ENCODE data around the gene CRYL1. TPM values are rescaled to one million over a fixed set of nuclear protein-coding genes. Genes with fewer than 3 reads are reported as not detected.

CRYL1 gene
- total and polyA plus RNA-seq, 2 of the 4 experiments (the other 2 are of a cell fraction), result 11.7 to 16.4 TPM

GRCh38 chr13:20534038-20534608 is 8.5 kb upstream of the CRYL1 start:
- Histone ChIP-seq H2BK15ac (ENCODE audit: low read depth, low read length) (no peak overlapping the region), H2BK20ac (ENCODE audit: low read depth, low read length) (no peak overlapping the region), H3K9ac (ENCODE audit: low read depth, low read length) (no peak overlapping the region), H3K4me2 (ENCODE audit: low read depth, low read length) (no peak overlapping the region), H3K27ac (ENCODE audit: insufficient read depth, low read length) (no peak overlapping the region), H2AK9ac (replicated peaks; ENCODE audit: low read depth, low read length, poor library complexity) (no peak overlapping the region), H3K27me3 (ENCODE audit: control insufficient read depth, insufficient read depth, low read length) (no peaks in the 10 kb centered on the region), H4K20me1 (ENCODE audit: insufficient read depth, low read length) (no peaks in the 10 kb centered on the region), H3K23ac (ENCODE audit: low read depth, low read length) (no peak overlapping the region; the same call in 1 of the 2 replicates), H4K8ac (ENCODE audit: low read depth in 2 of 2, low read length in 2 of 2) (no peak overlapping the region), H3K79me1 (ENCODE audit: low read depth in 1 of 2, low read length in 2 of 2) (no peaks in the 10 kb centered on the region), H2AFZ (replicated peaks; ENCODE audit: low read length, poor library complexity) (no peak overlapping the region), H3K4me3 (ENCODE audit: insufficient read depth, low read depth, low read length) (no peak overlapping the region), H3K36me3 (ENCODE audit: control insufficient read depth, insufficient read depth, low read length) (no peaks in the 10 kb centered on the region), H2AK5ac (ENCODE audit: low read depth, low read length) (no peak overlapping the region), H4K91ac (ENCODE audit: insufficient read depth, low read depth, low read length) (no peak overlapping the region), H3K9me1 (ENCODE audit: insufficient read depth, low read length) (no peaks in the 10 kb centered on the region), H2BK5ac (ENCODE audit: low read depth, low read length, poor library complexity, severe bottlenecking) (no peak overlapping the region), H3K4me1 (ENCODE audit: control insufficient read depth, insufficient read depth, low read length) (no peaks in the 10 kb centered on the region), H3K4ac (ENCODE audit: low read depth, low read length) (no peak overlapping the region), H3K18ac (ENCODE audit: low read depth, low read length) (no peak overlapping the region), H3K9me3 (ENCODE audit: control insufficient read depth, insufficient read depth, low read length) (no peaks in the 10 kb centered on the region), H4K5ac (ENCODE audit: low read depth, low read length) (no peak overlapping the region), H3K56ac (ENCODE audit: extremely low read depth, insufficient read depth, low read length) (no peak overlapping the region), H2BK120ac (ENCODE audit: low read depth, low read length) (no peak overlapping the region), H3K14ac (replicated peaks; ENCODE audit: low read depth, low read length) (no peak overlapping the region)
- dilution Hi-C loops (cut with HindIII; ENCODE audit: low sequenced_read_pairs, unreplicated experiment), result no loop called here
- DNase-seq (no peak), ATAC-seq (ENCODE audit: low read depth) (no peak)
- BruUV-seq (replicated peaks), result no TSS peak
- in situ Hi-C loops (cut with MboI; ENCODE audit: low sequenced_read_pairs), result no loop called here
- CTCF ChIA-PET, result no interaction called here
- POLR2A ChIA-PET (ENCODE audit: unreplicated experiment), result no interaction called here
- no peak for TF ChIP-seq RFX5 (IDR thresholded peaks at IDR 0.05; ENCODE audit: low read depth, low read length)
- TF ChIP-seq MAZ (IDR thresholded peaks at IDR 0.05; ENCODE audit: borderline replicate concordance, low read depth, low read length), result no peak
- no peak for TF ChIP-seq MXI1 (IDR thresholded peaks at IDR 0.05; ENCODE audit: borderline replicate concordance, low read depth, low read length)
- TF ChIP-seq RAD21 (IDR thresholded peaks at IDR 0.05; ENCODE audit: low read length), result no peak
- no peak for TF ChIP-seq ELK1 (IDR thresholded peaks at IDR 0.05; ENCODE audit: borderline replicate concordance, low read depth, low read length)
- no peak for TF ChIP-seq SMC3 (IDR thresholded peaks at IDR 0.05; ENCODE audit: low read depth, low read length)
- TF ChIP-seq NFE2L2 (IDR thresholded peaks at IDR 0.05; ENCODE audit: low read depth, low read length), result no peak
- TF ChIP-seq CHD1 (IDR thresholded peaks at IDR 0.05; ENCODE audit: low read depth, low read length), result no peak
- TF ChIP-seq POLR2A (IDR thresholded peaks at IDR 0.05; ENCODE audit: low read depth, low read length), result no peak
- no peak for TF ChIP-seq FOS (IDR thresholded peaks at IDR 0.05; ENCODE audit: low read depth, low read length)
- TF ChIP-seq MAFK (IDR thresholded peaks at IDR 0.05; ENCODE audit: low read depth, low read length), result no peak
- TF ChIP-seq CEBPB (IDR thresholded peaks at IDR 0.05; ENCODE audit: low read depth, low read length), result no peak
- TF ChIP-seq USF2 (IDR thresholded peaks at IDR 0.05; ENCODE audit: low read depth, low read length), result no peak
- no peak for TF ChIP-seq BHLHE40 (IDR thresholded peaks at IDR 0.05; ENCODE audit: low read depth, low read length)
- TF ChIP-seq CTCF (conservative IDR thresholded peaks at IDR 0.05; ENCODE audit: low read depth, low read length), result no peak
- TF ChIP-seq RCOR1 (IDR thresholded peaks at IDR 0.05; ENCODE audit: insufficient replicate concordance, low read length), result no peak
- 93% methylated on average over 5 of the region's 10 CpGs; no CpG with 5 or more reads in 1 of the 2 experiments for WGBS, 2 experiments (ENCODE audit: extremely low coverage in 2 of 2, insufficient read length in 1 of 2)
- intact Hi-C loops (cut with micrococcal nuclease), result no loop called here
